Left ventricle myocardium inferior (tissue), 1 donor: ENCODE data around the gene SLC27A2. TPM values are rescaled to one million over a fixed set of nuclear protein-coding genes. Genes with fewer than 3 reads are reported as not detected.

ENCODE experiments used
- DNase-seq: peaks from one replicate; pipeline ENCODE4 v3.0.0-alpha.2; 2020
- H3K27ac ChIP-seq: fragments of 200-600 bp; replicated peaks from 2 replicates; pipeline ENCODE4 v1.8.0; 2021
- H3K27me3 ChIP-seq: fragments of 200-600 bp; 2 replicates; pipeline ENCODE4 v1.8.0; 2021; ENCODE audit warnings: low read depth
- H3K36me3 ChIP-seq: fragments of 200-600 bp; 2 replicates; pipeline ENCODE4 v1.8.0; 2021
- H3K4me1 ChIP-seq: fragments of 200-600 bp; 2 replicates; pipeline ENCODE4 v1.8.0; 2021
- H3K4me3 ChIP-seq: fragments of 200-600 bp; 2 replicates; pipeline ENCODE4 v1.8.0; 2021; ENCODE audit warnings: mild to moderate bottlenecking, moderate library complexity
- H3K9me3 ChIP-seq: fragments of 200-600 bp; replicated peaks from 2 replicates; pipeline ENCODE4 v1.8.0; 2021
- intact Hi-C: fragments of 100-400 bp; cut with micrococcal nuclease; formaldehyde crosslinking; loops from one replicate; pipeline ENCODE4 v1.11.0; 2022
- total RNA-seq: library from RNA; stranded (reverse); fragmentation: NEBNext Ultra II Directional; extraction: Animal tissue kit (Norgen Biotek cat#: 25700); gene quantifications from one replicate; pipeline ENCODE4 v1.2.1, GENCODE V29; 2021
- TF ChIP-seq, protein P1 (sequence below): fragments of 200-600 bp; IDR thresholded peaks from 2 replicates; pipeline ENCODE4 v1.8.0; 2021; ENCODE audit warnings: antibody characterized with exemption, mild to moderate bottlenecking, borderline replicate concordance
- donor health status: DM: no; HTN: yes; CAD: no; lungs with severe emphysema.

SLC27A2 gene
- total RNA-seq, 1 donor from 2014 or later = not detected

DNA sequence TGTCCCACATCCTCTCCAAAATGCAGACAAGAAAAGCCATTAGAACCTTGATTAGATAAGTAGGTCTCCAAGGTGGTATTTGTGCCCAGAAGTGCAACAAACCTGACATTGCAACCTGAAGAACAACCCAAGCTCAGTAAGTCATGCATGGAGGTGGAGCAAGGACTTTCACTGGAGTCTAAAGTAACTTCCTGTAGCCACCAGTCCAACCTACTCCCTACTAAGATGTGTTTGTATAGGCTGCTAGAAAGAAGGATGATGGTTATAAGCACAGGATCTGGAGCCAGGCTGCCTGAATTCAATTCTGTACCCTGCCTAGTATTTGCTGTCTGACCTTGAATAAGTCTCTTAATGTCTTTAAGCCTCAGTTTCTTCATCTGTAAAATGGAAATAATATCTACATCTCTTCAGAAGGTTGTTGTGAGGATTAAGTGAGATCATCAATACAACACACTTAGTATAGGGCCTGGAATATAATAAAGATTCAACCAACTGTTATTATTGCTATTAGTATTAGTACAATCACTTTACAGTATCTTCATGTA, 51.3 kb downstream of the SLC27A2 start:
- TF ChIP-seq, protein P1, sequence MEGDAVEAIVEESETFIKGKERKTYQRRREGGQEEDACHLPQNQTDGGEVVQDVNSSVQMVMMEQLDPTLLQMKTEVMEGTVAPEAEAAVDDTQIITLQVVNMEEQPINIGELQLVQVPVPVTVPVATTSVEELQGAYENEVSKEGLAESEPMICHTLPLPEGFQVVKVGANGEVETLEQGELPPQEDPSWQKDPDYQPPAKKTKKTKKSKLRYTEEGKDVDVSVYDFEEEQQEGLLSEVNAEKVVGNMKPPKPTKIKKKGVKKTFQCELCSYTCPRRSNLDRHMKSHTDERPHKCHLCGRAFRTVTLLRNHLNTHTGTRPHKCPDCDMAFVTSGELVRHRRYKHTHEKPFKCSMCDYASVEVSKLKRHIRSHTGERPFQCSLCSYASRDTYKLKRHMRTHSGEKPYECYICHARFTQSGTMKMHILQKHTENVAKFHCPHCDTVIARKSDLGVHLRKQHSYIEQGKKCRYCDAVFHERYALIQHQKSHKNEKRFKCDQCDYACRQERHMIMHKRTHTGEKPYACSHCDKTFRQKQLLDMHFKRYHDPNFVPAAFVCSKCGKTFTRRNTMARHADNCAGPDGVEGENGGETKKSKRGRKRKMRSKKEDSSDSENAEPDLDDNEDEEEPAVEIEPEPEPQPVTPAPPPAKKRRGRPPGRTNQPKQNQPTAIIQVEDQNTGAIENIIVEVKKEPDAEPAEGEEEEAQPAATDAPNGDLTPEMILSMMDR = no peak
- no peak overlapping the region for H3K27ac ChIP-seq

GRCh38 chr15:50234764-50235163, 52.8 kb downstream of the SLC27A2 start:
- DNase-seq = no peak
- Histone ChIP-seq H3K27me3 (no peaks in the 10 kb centered on the region), H3K4me1 (no peaks in the 10 kb centered on the region), H3K27ac (no peak overlapping the region), H3K4me3 (no peak overlapping the region), H3K9me3 (no peaks in the 10 kb centered on the region), H3K36me3 (no peaks in the 10 kb centered on the region)
- TF ChIP-seq, protein P1 = no peak
- intact Hi-C loops = no loop called here

More for the DNA sequence above, 51.3 kb downstream of the SLC27A2 start:
- intact Hi-C loops = no loop called here
- no peak for DNase-seq
- Histone ChIP-seq H3K36me3 (no peaks in the 10 kb centered on the region), H3K9me3 (no peaks in the 10 kb centered on the region), H3K4me3 (no peak overlapping the region), H3K27me3 (no peaks in the 10 kb centered on the region), H3K4me1 (no peaks in the 10 kb centered on the region)

DNA sequence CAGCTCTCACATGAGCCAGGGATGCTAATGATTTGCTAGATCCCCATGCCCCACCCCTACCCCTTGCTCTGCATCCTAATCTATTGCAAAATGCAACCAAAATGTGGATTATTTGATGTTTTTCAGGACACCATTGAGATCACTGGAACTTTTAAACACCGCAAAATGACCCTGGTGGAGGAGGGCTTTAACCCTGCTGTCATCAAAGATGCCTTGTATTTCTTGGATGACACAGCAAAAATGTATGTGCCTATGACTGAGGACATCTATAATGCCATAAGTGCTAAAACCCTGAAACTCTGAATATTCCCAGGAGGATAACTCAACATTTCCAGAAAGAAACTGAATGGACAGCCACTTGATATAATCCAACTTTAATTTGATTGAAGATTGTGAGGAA, 53.8 kb downstream of the SLC27A2 start:
- TF ChIP-seq, protein P1 = no peak
- Histone ChIP-seq H3K27ac (no peak overlapping the region), H3K27me3 (no peaks in the 10 kb centered on the region), H3K9me3 (no peaks in the 10 kb centered on the region), H3K36me3 (no peaks in the 10 kb centered on the region), H3K4me1 (no peaks in the 10 kb centered on the region), H3K4me3 (no peak overlapping the region)
- no peak for DNase-seq
- intact Hi-C loops = no loop called here

DNA sequence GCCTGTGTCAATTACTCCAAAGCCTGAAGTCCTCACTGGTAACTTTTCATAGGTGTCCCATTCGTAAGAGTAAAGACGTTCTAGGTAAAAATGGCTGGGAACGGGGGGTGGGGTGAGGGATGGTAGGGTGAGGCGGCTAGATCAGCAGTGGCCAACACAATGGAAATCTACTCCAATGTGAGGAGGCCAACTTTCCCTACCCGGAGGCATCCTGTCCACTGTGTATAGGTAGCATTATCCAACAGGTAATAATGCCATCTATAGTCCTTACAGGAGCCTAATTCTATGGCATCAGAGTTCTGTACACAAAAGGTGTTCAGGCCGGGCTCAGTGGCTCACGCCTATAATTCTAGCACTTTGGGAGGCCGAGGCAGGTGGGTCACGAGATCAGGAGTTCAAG, 54.4 kb downstream of the SLC27A2 start:
- Histone ChIP-seq H3K4me1 (no peaks in the 10 kb centered on the region), H3K4me3 (no peak overlapping the region), H3K27ac (no peak overlapping the region), H3K27me3 (no peaks in the 10 kb centered on the region), H3K36me3 (no peaks in the 10 kb centered on the region), H3K9me3 (no peaks in the 10 kb centered on the region)
- DNase-seq = no peak
- intact Hi-C loops = no loop called here
- TF ChIP-seq, protein P1 = no peak

DNA sequence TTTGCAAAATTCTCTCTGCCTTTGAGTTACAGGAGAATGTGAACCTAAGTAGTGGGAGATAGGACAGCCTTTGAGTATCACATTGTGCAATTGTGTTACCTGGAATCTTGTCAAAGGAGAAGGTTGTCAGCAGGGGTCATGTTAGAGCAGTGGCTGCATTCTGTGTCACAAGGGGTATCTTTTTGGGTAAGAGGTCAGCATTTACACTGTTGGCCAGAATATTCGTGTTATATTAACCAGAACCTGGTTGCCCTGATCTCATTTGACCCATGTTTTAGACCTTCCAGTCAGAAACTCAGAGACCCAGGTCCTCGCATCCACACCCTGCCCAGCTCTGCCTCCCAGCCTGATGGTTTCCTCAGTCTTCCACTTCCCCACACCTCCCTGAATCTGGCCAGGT, 56.3 kb downstream of the SLC27A2 start:
- intact Hi-C loops = no loop called here
- TF ChIP-seq, protein P1 = no peak

More for the DNA sequence above, 56.3 kb downstream of the SLC27A2 start:
- Histone ChIP-seq H3K36me3 (no peaks in the 10 kb centered on the region), H3K27me3 (no peaks in the 10 kb centered on the region), H3K4me3 (no peak overlapping the region), H3K4me1 (no peaks in the 10 kb centered on the region), H3K9me3 (no peaks in the 10 kb centered on the region), H3K27ac (no peak overlapping the region)
- no peak for DNase-seq
